ENCODE measurements around the gene SPINT2. TPM values are rescaled to one million over a fixed set of nuclear protein-coding genes. Genes with fewer than 3 reads are reported as not detected.
A peak's percentile ranks its signal among the peaks of the same experiment; 100 is the strongest.

SPINT2 gene
- total RNA-seq, 1 experiment from 2014 or later = 1,006 TPM

- no peak for ATAC-seq
- Histone ChIP-seq H3K27me3 (ENCODE audit: control insufficient read depth, insufficient read depth, low read length) (no peaks in the 10 kb centered on the region), H3K36me3 (ENCODE audit: control insufficient read depth, insufficient read depth, low read length) (0 out of 2 replicates have a peak, but pooled peaks cover 2% of the 10 kb centered on the region), H3K27ac (ENCODE audit: low read length) (peak overlapping the region; percentile 90), H3K4me3 (ENCODE audit: low read depth in 2 of 2, low read length in 2 of 2) (peak overlapping the region in 1 of 2 experiments; percentile 78; a peak in 2 of 4 replicates), H3K4me1 (ENCODE audit: control insufficient read depth, insufficient read depth, low read length) (peaks cover 55% of the 10 kb centered on the region), H3K9me3 (ENCODE audit: control insufficient read depth, insufficient read depth, low read depth, low read length) (no peaks in the 10 kb centered on the region)
- in situ Hi-C loops (cut with HindIII; ENCODE audit: low pct_unique_long_range_greater_than_20kb, low sequenced_read_pairs) = no loop called here
- ChIA-PET CTCF (interaction anchor here (0.8 kb wide), 1 partner anchor 7 kb away, joined by 3 read pairs; no protein-coding TSS in a partner anchor), POLR2A (interaction anchor here (0.5 to 0.6 kb wide), 2 partner anchors 345 to 555 kb away, joined by 4 to 8 read pairs; partner anchors contain the start of gene WDR87)
- BruUV-seq (replicated peaks) = no TSS peak
- intact Hi-C loops (cut with micrococcal nuclease; ENCODE audit: unreplicated experiment) = no loop called here
- TF ChIP-seq REST (IDR thresholded peaks at IDR 0.05; ENCODE audit: insufficient read depth in 1 of 2, low read depth in 2 of 2, low read length in 1 of 2) (no peak), TCF7L2 (IDR thresholded peaks at IDR 0.05; ENCODE audit: low read depth, low read length) (no peak), SIN3A (IDR thresholded peaks at IDR 0.05; ENCODE audit: borderline replicate concordance, insufficient read depth, low read depth, low read length) (no peak), POLR2AphosphoS5 (IDR thresholded peaks at IDR 0.05; ENCODE audit: low read depth, low read length) (no peak)
- TF ChIP-seq, protein P1, sequence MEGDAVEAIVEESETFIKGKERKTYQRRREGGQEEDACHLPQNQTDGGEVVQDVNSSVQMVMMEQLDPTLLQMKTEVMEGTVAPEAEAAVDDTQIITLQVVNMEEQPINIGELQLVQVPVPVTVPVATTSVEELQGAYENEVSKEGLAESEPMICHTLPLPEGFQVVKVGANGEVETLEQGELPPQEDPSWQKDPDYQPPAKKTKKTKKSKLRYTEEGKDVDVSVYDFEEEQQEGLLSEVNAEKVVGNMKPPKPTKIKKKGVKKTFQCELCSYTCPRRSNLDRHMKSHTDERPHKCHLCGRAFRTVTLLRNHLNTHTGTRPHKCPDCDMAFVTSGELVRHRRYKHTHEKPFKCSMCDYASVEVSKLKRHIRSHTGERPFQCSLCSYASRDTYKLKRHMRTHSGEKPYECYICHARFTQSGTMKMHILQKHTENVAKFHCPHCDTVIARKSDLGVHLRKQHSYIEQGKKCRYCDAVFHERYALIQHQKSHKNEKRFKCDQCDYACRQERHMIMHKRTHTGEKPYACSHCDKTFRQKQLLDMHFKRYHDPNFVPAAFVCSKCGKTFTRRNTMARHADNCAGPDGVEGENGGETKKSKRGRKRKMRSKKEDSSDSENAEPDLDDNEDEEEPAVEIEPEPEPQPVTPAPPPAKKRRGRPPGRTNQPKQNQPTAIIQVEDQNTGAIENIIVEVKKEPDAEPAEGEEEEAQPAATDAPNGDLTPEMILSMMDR (IDR thresholded peaks at IDR 0.05) = no peak
- no peak for DNase-seq (ENCODE audit: low read depth, low spot score)
Measured at GRCh38 chr19:38251564-38252051, 12.8 kb upstream of the SPINT2 start.

DNA sequence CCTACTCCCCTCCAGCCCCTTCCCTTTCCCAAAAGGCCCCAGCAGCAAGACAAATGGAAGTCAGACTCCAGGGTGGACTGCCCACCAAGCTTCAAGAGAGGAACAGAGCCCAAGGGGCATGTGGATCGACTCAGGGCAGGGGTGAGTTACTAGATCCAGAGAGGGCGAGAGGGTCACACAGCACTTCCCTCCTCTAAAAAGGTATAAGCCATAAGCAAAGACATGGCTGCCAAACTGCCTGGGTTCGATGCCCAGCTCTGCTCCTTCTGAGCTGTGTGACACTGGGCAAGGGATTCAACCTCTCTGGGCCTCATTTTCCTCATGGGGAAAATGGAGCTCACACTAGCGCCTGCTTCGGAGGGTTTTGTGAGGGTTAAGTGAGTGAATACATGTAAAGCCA lies 12.0 kb upstream of the SPINT2 start:
- no peak for ATAC-seq
- H3K27me3 ChIP-seq (ENCODE audit: control insufficient read depth, insufficient read depth, low read length) = no peaks in the 10 kb centered on the region
- peak overlapping the region; percentile 90 for H3K27ac ChIP-seq (ENCODE audit: low read length)
- CTCF ChIA-PET = interaction anchor here (0.5 to 0.8 kb wide), 3 partner anchors 8 to 1586 kb away, joined by 3 to 10 read pairs (median 4); no protein-coding TSS in a partner anchor
- H3K36me3 ChIP-seq (ENCODE audit: control insufficient read depth, insufficient read depth, low read length) = 0 out of 2 replicates have a peak, but pooled peaks cover 2% of the 10 kb centered on the region
- intact Hi-C loops (cut with micrococcal nuclease; ENCODE audit: unreplicated experiment) (no loop called here), in situ Hi-C loops (cut with HindIII; ENCODE audit: low pct_unique_long_range_greater_than_20kb, low sequenced_read_pairs) (no loop called here)
- peaks cover 58% of the 10 kb centered on the region for H3K4me1 ChIP-seq (ENCODE audit: control insufficient read depth, insufficient read depth, low read length)
- H3K9me3 ChIP-seq (ENCODE audit: control insufficient read depth, insufficient read depth, low read depth, low read length) = no peaks in the 10 kb centered on the region
- POLR2A ChIA-PET = interaction anchor here (0.6 kb wide), 2 partner anchors 22 to 49 kb away, joined by 3 to 6 read pairs; no protein-coding TSS in a partner anchor
- peak overlapping the region in 1 of 2 experiments; percentile 78; a peak in 2 of 4 replicates for H3K4me3 ChIP-seq (ENCODE audit: low read depth in 2 of 2, low read length in 2 of 2)
- DNase-seq (ENCODE audit: low read depth, low spot score) = no peak
- TF ChIP-seq POLR2AphosphoS5 (IDR thresholded peaks at IDR 0.05; ENCODE audit: low read depth, low read length) = no peak
- no peak for TF ChIP-seq TCF7L2 (IDR thresholded peaks at IDR 0.05; ENCODE audit: low read depth, low read length)
- TF ChIP-seq REST (IDR thresholded peaks at IDR 0.05; ENCODE audit: insufficient read depth in 1 of 2, low read depth in 2 of 2, low read length in 1 of 2) = no peak
- TF ChIP-seq, protein P1 (IDR thresholded peaks at IDR 0.05) = no peak
- no peak for TF ChIP-seq SIN3A (IDR thresholded peaks at IDR 0.05; ENCODE audit: borderline replicate concordance, insufficient read depth, low read depth, low read length)
- no TSS peak for BruUV-seq (replicated peaks)

All from Panc1 (cell line).